ENCODE data around the gene C1orf35. TPM values are rescaled to one million over a fixed set of nuclear protein-coding genes. Genes with fewer than 3 reads are reported as not detected.
"Not testable (repeated sequence)": the region's sequence is repeated elsewhere in the genome, so short reads cannot be mapped to it uniquely, and the experiment has no call there.

C1orf35 gene
- total and polyA plus RNA-seq, 9 of the 15 experiments (the other 6 are each of a cell fraction or from before 2014, with no cell fraction given) = 3.2 to 48.7 (median 12.5) TPM

GRCh38 chr1:228112167-228112566, 9.0 kb upstream of the C1orf35 start (continued):
- TF ChIP-seq ETV1 (tag; conservative IDR thresholded peaks at IDR 0.05; ENCODE audit: low read depth) = no peak
- no peak for TF ChIP-seq FOS (IDR thresholded peaks at IDR 0.05; ENCODE audit: extremely low read depth, insufficient read length)
- TF ChIP-seq BRF1 (IDR thresholded peaks at IDR 0.05; ENCODE audit: borderline replicate concordance, extremely low read depth, insufficient read length) = no peak
- no peak for TF ChIP-seq ZNF589 (CRISPR knock-in tag; IDR thresholded peaks at IDR 0.05; ENCODE audit: low read depth)

DNA sequence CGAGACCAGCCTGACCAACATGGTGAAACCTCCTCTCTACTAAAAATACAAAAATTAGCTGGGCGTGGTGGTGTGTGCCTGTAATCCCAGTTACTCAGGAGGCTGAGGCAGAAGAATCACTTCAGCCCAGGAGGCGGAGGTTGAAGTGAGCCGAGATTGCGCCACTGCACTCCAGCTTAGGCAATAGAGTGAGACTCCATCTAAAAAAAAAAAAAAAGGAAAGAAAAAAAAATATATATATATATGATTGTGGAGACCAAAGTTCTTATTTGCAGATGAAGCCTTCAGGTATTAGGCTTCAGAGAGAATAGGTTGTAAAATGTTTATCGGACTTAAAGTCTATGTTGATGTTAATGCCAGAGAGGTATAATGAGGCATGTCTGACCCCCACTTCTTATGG, 8.2 kb upstream of the C1orf35 start:
- TF ChIP-seq CEBPB (tag; IDR thresholded peaks at IDR 0.05) (peak; percentile 68), CEBPG (tag; conservative IDR thresholded peaks at IDR 0.05 in 1 of 2, IDR thresholded peaks at IDR 0.05 in 1 of 2) (peak in 1 of 2 experiments; percentile 43; a peak in 2 of 4 replicates), TRIM24 (IDR thresholded peaks at IDR 0.05) (0 out of 4 replicates have a peak, but pooled peaks of 1 of the 2 experiments have one; percentile 20)
- DNase-seq (ENCODE audit: extremely low read depth in 1 of 4, low spot score in 3 of 4); H3K4me3 ChIP-seq; CTCF ChIA-PET (ENCODE audit: low intra/inter-chr PET ratio); BruUV-seq (replicated peaks); intact Hi-C loops (cut with micrococcal nuclease); H4K20me1 ChIP-seq (replicated peaks; ENCODE audit: control insufficient read depth, insufficient read depth, low read length); ATAC-seq; FAIRE-seq; in situ Hi-C loops (cut with MboI); H3K9me1 ChIP-seq (ENCODE audit: control insufficient read depth, insufficient read depth, low read length); H3K9me3 ChIP-seq (replicated peaks; ENCODE audit: control insufficient read depth, insufficient read depth, low read depth, low read length); H3K4me2 ChIP-seq (ENCODE audit: insufficient read depth, low read length); H3K27ac ChIP-seq (ENCODE audit: extremely low read depth, low read depth, low read length); H3K27me3 ChIP-seq (ENCODE audit: control insufficient read depth in 2 of 2, insufficient read depth in 2 of 2, low read length in 2 of 2); H2AFZ ChIP-seq (ENCODE audit: low read depth, low read length); H3K9ac ChIP-seq (ENCODE audit: insufficient read depth in 1 of 2, low read depth in 2 of 2, low read length in 2 of 2); TF ChIP-seq CEBPG (CRISPR knock-in tag; IDR thresholded peaks at IDR 0.05): not testable (repeated sequence)
- Histone ChIP-seq H3K36me3 (ENCODE audit: control insufficient read depth, insufficient read depth, low read length) (peaks cover 18% of the 10 kb centered on the region; the same call in 2 of the 3 replicates), H3K79me2 (ENCODE audit: control insufficient read depth, insufficient read depth, low read length) (peaks cover 27% of the 10 kb centered on the region), H3K4me1 (replicated peaks in 1 of 2; ENCODE audit: control insufficient read depth in 2 of 2, insufficient read depth in 2 of 2, low read length in 2 of 2) (peaks cover 16 to 31% of the 10 kb centered on the region in 2 experiments; a peak in 4 of 5 replicates)
- POLR2A ChIA-PET = interaction anchor here (1.1 to 2.5 kb wide), 4 partner anchors 11 to 346 kb away, joined by 3 to 22 read pairs (median 6); no protein-coding TSS in a partner anchor
- 81% methylated on average over 6 of the region's 6 CpGs for WGBS (ENCODE audit: insufficient coverage, low coverage, missing lambda C conversion rate)
